ENCODE results near the gene TAF4.

DNA sequence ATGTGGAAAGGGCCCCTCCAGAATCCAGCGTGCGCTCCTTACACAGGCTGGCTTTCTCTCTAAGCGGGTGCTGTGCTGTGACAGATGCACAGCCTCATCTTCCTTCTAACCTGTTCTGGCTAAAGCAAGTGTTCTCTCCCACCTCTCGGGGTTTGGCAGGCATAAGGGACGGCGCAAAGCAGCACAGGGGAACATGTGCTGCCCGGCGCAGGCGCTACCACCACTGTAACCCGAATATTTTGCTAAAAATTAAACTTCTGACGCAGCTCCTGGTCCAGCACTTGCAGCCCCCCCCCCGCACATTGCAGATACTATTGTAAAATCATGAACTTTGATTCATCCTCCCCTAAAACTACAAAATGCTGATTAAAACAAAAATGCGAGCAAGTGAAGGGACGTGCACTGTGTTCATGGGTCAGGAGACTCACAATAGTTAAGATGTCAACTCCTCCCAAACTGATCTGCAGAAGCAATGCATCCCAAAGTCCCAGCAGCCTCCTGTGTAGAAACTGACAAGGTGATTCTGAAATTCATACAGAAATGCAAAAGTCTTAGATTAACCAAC is 43.0 kb downstream of the TAF4 start:
- TF ChIP-seq, protein P1, sequence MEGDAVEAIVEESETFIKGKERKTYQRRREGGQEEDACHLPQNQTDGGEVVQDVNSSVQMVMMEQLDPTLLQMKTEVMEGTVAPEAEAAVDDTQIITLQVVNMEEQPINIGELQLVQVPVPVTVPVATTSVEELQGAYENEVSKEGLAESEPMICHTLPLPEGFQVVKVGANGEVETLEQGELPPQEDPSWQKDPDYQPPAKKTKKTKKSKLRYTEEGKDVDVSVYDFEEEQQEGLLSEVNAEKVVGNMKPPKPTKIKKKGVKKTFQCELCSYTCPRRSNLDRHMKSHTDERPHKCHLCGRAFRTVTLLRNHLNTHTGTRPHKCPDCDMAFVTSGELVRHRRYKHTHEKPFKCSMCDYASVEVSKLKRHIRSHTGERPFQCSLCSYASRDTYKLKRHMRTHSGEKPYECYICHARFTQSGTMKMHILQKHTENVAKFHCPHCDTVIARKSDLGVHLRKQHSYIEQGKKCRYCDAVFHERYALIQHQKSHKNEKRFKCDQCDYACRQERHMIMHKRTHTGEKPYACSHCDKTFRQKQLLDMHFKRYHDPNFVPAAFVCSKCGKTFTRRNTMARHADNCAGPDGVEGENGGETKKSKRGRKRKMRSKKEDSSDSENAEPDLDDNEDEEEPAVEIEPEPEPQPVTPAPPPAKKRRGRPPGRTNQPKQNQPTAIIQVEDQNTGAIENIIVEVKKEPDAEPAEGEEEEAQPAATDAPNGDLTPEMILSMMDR (conservative IDR thresholded peaks at IDR 0.05), result no peak
- TF ChIP-seq ZFX (IDR thresholded peaks at IDR 0.05), result no peak

Measured in C4-2B (cell line).